GM10266 (cell line): ENCODE results near the gene C5AR2.

Experiments
- DNase-seq: peaks from one replicate; pipeline ENCODE4 v3.0.0; 2012; ENCODE audit errors: extremely low spot score
- TF ChIP-seq, protein P1 (sequence below): IDR thresholded peaks from 2 replicates; pipeline ENCODE4 v1.5.1; 2012; ENCODE audit warnings: mild to moderate bottlenecking, low read depth; ENCODE audit not compliant: control insufficient read depth, insufficient read depth; ENCODE audit errors: missing control alignments

C5AR2 gene

DNA sequence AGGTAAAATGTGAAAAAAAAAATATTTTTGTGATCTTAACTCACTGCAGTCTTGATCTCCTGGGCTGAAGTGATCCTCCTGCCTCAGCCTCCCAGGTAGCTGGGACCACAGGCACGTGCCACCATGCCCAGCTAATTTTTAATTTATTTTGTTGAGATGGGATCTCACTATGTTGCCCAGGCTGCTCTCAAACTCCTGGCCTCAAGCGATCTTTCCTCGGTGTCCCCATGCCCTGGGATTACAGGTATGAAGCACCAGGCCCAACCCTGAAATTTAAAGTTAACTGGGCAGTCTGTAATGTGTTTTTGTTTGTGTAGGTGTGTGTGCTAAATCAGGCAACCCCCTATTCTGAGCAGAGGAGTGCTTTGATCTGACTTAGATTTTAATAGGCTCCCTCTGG, 25.7 kb upstream of the C5AR2 start:
- TF ChIP-seq, protein P1, sequence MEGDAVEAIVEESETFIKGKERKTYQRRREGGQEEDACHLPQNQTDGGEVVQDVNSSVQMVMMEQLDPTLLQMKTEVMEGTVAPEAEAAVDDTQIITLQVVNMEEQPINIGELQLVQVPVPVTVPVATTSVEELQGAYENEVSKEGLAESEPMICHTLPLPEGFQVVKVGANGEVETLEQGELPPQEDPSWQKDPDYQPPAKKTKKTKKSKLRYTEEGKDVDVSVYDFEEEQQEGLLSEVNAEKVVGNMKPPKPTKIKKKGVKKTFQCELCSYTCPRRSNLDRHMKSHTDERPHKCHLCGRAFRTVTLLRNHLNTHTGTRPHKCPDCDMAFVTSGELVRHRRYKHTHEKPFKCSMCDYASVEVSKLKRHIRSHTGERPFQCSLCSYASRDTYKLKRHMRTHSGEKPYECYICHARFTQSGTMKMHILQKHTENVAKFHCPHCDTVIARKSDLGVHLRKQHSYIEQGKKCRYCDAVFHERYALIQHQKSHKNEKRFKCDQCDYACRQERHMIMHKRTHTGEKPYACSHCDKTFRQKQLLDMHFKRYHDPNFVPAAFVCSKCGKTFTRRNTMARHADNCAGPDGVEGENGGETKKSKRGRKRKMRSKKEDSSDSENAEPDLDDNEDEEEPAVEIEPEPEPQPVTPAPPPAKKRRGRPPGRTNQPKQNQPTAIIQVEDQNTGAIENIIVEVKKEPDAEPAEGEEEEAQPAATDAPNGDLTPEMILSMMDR = no peak
- DNase-seq = no peak

DNA sequence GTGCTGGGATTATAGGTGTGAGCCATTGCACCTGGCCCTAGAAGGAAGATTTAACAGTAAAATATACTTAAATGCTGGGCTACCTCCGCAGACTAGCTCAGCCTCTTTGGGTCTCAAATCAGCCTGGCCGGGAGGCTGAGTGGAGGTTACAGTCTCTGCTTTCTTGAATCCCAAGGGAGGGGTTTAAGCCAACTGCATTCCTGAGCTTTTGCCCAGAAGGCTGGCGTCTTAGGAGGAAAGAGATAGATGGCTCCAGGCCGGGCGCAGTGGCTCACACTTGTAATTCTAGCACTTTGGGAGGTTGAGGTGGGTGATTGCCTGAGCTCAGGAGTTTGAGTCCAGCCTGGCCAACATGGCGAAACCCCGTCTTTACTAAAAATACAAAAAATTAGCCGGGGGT, 22.9 kb upstream of the C5AR2 start:
- TF ChIP-seq, protein P1 = no peak
- DNase-seq = no peak

DNA sequence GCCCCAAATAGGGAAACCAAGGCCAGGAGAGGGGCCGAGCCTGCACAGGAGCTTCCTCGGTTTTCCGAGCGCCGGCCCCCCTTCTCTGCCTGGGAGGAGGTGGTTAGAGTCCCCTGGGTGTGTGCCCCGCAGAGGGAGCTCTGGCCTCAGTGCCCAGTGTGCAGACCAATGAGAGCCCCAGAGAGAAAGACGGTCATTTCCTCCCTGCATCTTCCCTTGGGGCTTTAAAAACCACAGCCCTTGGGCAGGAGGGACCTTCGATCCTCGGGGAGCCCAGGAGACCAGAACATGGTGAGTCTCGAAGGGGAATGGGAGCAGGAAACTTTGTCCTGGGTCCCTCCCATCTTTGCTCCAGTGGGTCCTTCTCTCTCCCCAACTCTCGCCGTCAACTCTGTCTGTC, 22.4 kb upstream of the C5AR2 start, which contains the start of gene C5AR1:
TSS of gene C5AR1 (plus strand) at position 254 of the 400 bp plus-strand sequence. CDS start at position 289, 35 bp downstream.
- TF ChIP-seq, protein P1 = no peak
- no peak for DNase-seq

DNA sequence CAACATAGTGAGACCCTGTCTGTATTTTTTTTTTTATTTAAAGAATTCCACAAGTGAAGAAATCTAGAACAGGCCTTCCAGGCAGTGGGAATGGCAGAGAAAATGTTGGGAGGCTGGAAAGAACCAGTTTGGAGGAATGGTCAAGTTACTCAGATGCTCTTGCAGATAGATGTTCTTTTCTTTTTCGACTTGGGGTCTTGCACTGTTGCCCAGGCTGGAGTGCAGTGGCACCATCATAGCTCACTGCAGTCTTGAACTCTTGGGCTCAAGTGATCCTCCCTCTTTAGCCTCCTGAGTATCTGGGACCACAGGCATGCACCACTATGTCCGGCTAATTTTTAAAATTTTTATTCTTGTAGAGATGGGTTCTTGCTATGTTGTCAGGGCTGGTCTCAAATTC, 21.7 kb upstream of the C5AR2 start:
- no peak for DNase-seq
- TF ChIP-seq, protein P1 = no peak

DNA sequence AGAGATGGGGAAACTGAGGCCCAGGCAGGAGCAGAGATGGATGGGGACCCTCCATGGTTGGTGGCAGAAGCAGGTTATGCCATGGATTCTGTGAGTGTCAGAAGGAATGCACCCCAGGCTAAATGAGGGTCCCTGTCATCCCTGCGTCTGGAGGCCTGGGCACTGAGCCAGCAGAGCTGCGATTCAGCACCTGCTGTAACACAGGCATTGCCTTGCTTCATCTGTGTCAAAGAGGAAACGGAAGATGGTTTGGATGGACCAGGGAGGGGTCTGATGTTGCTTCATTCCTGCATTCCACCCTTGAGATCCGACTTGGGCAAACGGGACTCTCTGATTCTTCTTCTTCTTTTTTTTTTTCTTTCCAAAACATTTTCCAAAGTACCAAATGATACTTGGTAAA, 21.2 kb upstream of the C5AR2 start:
- DNase-seq = no peak
- TF ChIP-seq, protein P1 = no peak

DNA sequence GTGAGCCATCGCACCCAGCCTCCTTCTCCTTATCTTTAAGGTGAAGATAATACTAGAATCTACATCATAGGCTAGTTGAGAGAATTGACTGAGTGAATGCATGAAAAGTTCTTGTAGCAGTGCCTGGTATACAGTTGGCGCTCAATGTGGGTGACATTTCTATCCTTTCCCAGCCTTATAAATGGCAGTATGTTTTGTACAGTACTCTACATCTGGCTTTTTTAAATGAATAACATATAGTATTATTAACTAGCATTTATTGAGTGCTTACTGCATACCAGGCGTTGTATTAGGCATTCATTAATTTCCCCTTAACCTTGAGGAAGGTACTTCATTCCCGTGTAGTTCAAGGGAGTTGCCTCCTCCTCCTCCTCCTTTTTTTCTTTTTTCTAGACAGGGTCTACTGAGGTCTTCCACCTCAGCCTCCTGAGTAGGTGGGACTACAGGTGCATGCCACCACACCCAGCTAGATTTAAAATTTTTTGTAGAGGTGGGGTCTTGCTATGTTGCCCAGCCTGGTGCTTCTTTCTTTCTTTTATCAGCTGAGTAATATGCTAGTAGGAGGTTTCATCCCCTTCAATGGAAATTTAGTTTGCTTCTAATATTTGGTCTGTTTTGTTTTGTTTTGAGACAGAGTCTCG, 19.5 kb upstream of the C5AR2 start:
- TF ChIP-seq, protein P1 = no peak
- DNase-seq = no peak

DNA sequence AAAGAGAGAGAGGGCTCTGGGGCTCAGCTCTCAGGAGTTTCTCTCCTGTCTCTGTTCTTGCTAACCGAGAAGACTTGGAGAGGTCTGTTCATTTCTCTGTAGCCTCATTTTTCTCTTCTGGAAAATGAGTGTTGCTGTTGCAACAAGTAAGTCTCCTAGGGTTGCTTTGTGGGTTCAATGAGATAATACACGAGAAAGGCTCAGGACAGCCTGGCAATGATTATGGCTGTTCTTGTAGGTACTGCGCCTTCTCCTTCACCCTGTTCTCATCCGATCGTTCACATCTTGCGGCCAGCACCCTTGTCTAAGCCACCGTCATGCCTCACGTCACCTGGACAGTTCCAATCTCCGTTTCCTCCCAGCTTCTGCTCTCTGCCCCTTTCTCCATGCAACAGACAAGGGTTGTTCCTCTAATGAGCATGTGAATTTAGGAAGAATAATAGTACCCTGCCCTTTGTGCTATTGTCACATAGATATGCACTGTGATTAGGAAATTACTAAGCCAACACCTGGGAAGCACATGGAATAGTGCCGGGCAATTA, 18.1 kb upstream of the C5AR2 start:
- DNase-seq = no peak

More for the DNA sequence above, 18.1 kb upstream of the C5AR2 start:
- TF ChIP-seq, protein P1 = no peak
